ENCODE results near the gene LPO.
A peak's percentile ranks its signal among the peaks of the same experiment; 100 is the strongest.

Gene LPO

GRCh38 chr17:58205936-58206335 is 32.4 kb upstream of the LPO start:
- no CpG with 5 or more reads among the region's 11 CpGs for WGBS (ENCODE audit: insufficient coverage, insufficient read length)
- no peak for DNase-seq (ENCODE audit: low read depth, low spot score)
- no peak overlapping the region for H3K27ac ChIP-seq (ENCODE audit: low read length)
- H3K27me3 ChIP-seq (ENCODE audit: control insufficient read depth, insufficient read depth, low read length), result no peaks in the 10 kb centered on the region
- no peaks in the 10 kb centered on the region for H3K4me1 ChIP-seq (ENCODE audit: control insufficient read depth, insufficient read depth, low read length)
- 0 out of 2 replicates have a peak, but pooled peaks cover 3% of the 10 kb centered on the region for H3K36me3 ChIP-seq (ENCODE audit: control insufficient read depth, insufficient read depth, low read length)
- no peak overlapping the region for H3K4me3 ChIP-seq (ENCODE audit: low read length)
- H3K9me3 ChIP-seq (ENCODE audit: control insufficient read depth, insufficient read depth, low read length), result no peaks in the 10 kb centered on the region

GRCh38 chr17:58207451-58207850 is 30.9 kb upstream of the LPO start:
- DNase-seq (ENCODE audit: low read depth, low spot score), result no peak
- no peak overlapping the region for H3K27ac ChIP-seq (ENCODE audit: low read length)
- H3K36me3 ChIP-seq (ENCODE audit: control insufficient read depth, insufficient read depth, low read length), result 0 out of 2 replicates have a peak, but pooled peaks cover 6% of the 10 kb centered on the region
- no CpG with 5 or more reads among the region's 3 CpGs for WGBS (ENCODE audit: insufficient coverage, insufficient read length)
- no peaks in the 10 kb centered on the region for H3K27me3 ChIP-seq (ENCODE audit: control insufficient read depth, insufficient read depth, low read length)
- H3K4me1 ChIP-seq (ENCODE audit: control insufficient read depth, insufficient read depth, low read length), result no peaks in the 10 kb centered on the region
- H3K9me3 ChIP-seq (ENCODE audit: control insufficient read depth, insufficient read depth, low read length), result no peaks in the 10 kb centered on the region
- no peak overlapping the region for H3K4me3 ChIP-seq (ENCODE audit: low read length)

GRCh38 chr17:58208344-58208743 is 30.0 kb upstream of the LPO start:
- Histone ChIP-seq H3K9me3 (ENCODE audit: control insufficient read depth, insufficient read depth, low read length) (no peaks in the 10 kb centered on the region), H3K4me1 (ENCODE audit: control insufficient read depth, insufficient read depth, low read length) (no peaks in the 10 kb centered on the region), H3K36me3 (ENCODE audit: control insufficient read depth, insufficient read depth, low read length) (0 out of 2 replicates have a peak, but pooled peaks cover 6% of the 10 kb centered on the region), H3K27ac (ENCODE audit: low read length) (no peak overlapping the region), H3K4me3 (ENCODE audit: low read length) (no peak overlapping the region), H3K27me3 (ENCODE audit: control insufficient read depth, insufficient read depth, low read length) (no peaks in the 10 kb centered on the region)
- WGBS (ENCODE audit: insufficient coverage, insufficient read length), result no CpG with 5 or more reads among the region's 5 CpGs
- DNase-seq (ENCODE audit: low read depth, low spot score), result no peak

GRCh38 chr17:58210922-58211321 is 27.5 kb upstream of the LPO start:
- no peaks in the 10 kb centered on the region for H3K9me3 ChIP-seq (ENCODE audit: control insufficient read depth, insufficient read depth, low read length)
- DNase-seq (ENCODE audit: low read depth, low spot score), result no peak
- H3K27me3 ChIP-seq (ENCODE audit: control insufficient read depth, insufficient read depth, low read length), result no peaks in the 10 kb centered on the region
- no CpG with 5 or more reads among the region's 5 CpGs for WGBS (ENCODE audit: insufficient coverage, insufficient read length)
- no peaks in the 10 kb centered on the region for H3K4me1 ChIP-seq (ENCODE audit: control insufficient read depth, insufficient read depth, low read length)
- H3K4me3 ChIP-seq (ENCODE audit: low read length), result no peak overlapping the region
- H3K27ac ChIP-seq (ENCODE audit: low read length), result no peak overlapping the region
- 0 out of 2 replicates have a peak, but pooled peaks cover 6% of the 10 kb centered on the region for H3K36me3 ChIP-seq (ENCODE audit: control insufficient read depth, insufficient read depth, low read length)

- Histone ChIP-seq H3K27ac (ENCODE audit: low read length) (no peak overlapping the region), H3K9me3 (ENCODE audit: control insufficient read depth, insufficient read depth, low read length) (no peaks in the 10 kb centered on the region), H3K36me3 (ENCODE audit: control insufficient read depth, insufficient read depth, low read length) (0 out of 2 replicates have a peak, but pooled peaks cover 3% of the 10 kb centered on the region), H3K4me1 (ENCODE audit: control insufficient read depth, insufficient read depth, low read length) (no peaks in the 10 kb centered on the region; the same call in 1 of the 2 replicates), H3K27me3 (ENCODE audit: control insufficient read depth, insufficient read depth, low read length) (no peaks in the 10 kb centered on the region), H3K4me3 (ENCODE audit: low read length) (no peak overlapping the region)
- no peak for DNase-seq (ENCODE audit: low read depth, low spot score)
These were observed 22.7 kb upstream of the LPO start for GRCh38 chr17:58215685-58216084.

GRCh38 chr17:58217766-58218165 is 20.6 kb upstream of the LPO start:
- no peaks in the 10 kb centered on the region for H3K27me3 ChIP-seq (ENCODE audit: control insufficient read depth, insufficient read depth, low read length)
- H3K9me3 ChIP-seq (ENCODE audit: control insufficient read depth, insufficient read depth, low read length), result no peaks in the 10 kb centered on the region
- no peak overlapping the region for H3K27ac ChIP-seq (ENCODE audit: low read length)
- H3K36me3 ChIP-seq (ENCODE audit: control insufficient read depth, insufficient read depth, low read length), result no peaks in the 10 kb centered on the region
- WGBS (ENCODE audit: insufficient coverage, insufficient read length), result no CpG with 5 or more reads among the region's 3 CpGs
- no peaks in the 10 kb centered on the region; the same call in 1 of the 2 replicates for H3K4me1 ChIP-seq (ENCODE audit: control insufficient read depth, insufficient read depth, low read length)
- DNase-seq (ENCODE audit: low read depth, low spot score), result no peak
- H3K4me3 ChIP-seq (ENCODE audit: low read length), result no peak overlapping the region

GRCh38 chr17:58219007-58219788 is 19.2 kb upstream of the LPO start, which contains the start of gene MKS1:
Gene MKS1 (minus strand): TSS chr17:58219255. CDS start chr17:58219230, 25 bp downstream.
- no peaks in the 10 kb centered on the region for H3K27me3 ChIP-seq (ENCODE audit: control insufficient read depth, insufficient read depth, low read length)
- WGBS (ENCODE audit: insufficient coverage, insufficient read length), result no CpG with 5 or more reads among the region's 56 CpGs

GRCh38 chr17:58219789-58220183 is 18.6 kb upstream of the LPO start:
- Histone ChIP-seq H3K9me3 (ENCODE audit: control insufficient read depth, insufficient read depth, low read length) (no peaks in the 10 kb centered on the region), H3K27ac (ENCODE audit: low read length) (no peak overlapping the region), H3K4me1 (ENCODE audit: control insufficient read depth, insufficient read depth, low read length) (no peaks in the 10 kb centered on the region; the same call in 1 of the 2 replicates), H3K27me3 (ENCODE audit: control insufficient read depth, insufficient read depth, low read length) (no peaks in the 10 kb centered on the region), H3K4me3 (ENCODE audit: low read length) (no peak overlapping the region), H3K36me3 (ENCODE audit: control insufficient read depth, insufficient read depth, low read length) (no peaks in the 10 kb centered on the region)
- WGBS (ENCODE audit: insufficient coverage, insufficient read length), result no CpG with 5 or more reads among the region's 7 CpGs
- DNase-seq (ENCODE audit: low read depth, low spot score), result no peak

More at GRCh38 chr17:58219007-58219788, 19.2 kb upstream of the LPO start, which contains the start of gene MKS1:
- H3K36me3 ChIP-seq (ENCODE audit: control insufficient read depth, insufficient read depth, low read length), result no peaks in the 10 kb centered on the region
- peak within 1 kb of the TSS; percentile 75 for H3K4me3 ChIP-seq (ENCODE audit: low read length)
- H3K9me3 ChIP-seq (ENCODE audit: control insufficient read depth, insufficient read depth, low read length), result no peaks in the 10 kb centered on the region
- DNase-seq (ENCODE audit: low read depth, low spot score), result peak; percentile 87
- H3K27ac ChIP-seq (ENCODE audit: low read length), result no peak within 1 kb of the TSS
- no peaks in the 10 kb centered on the region; the same call in 1 of the 2 replicates for H3K4me1 ChIP-seq (ENCODE audit: control insufficient read depth, insufficient read depth, low read length)

GRCh38 chr17:58224315-58224714 is 14.1 kb upstream of the LPO start:
- Histone ChIP-seq H3K36me3 (ENCODE audit: control insufficient read depth, insufficient read depth, low read length) (no peaks in the 10 kb centered on the region), H3K9me3 (ENCODE audit: control insufficient read depth, insufficient read depth, low read length) (no peaks in the 10 kb centered on the region), H3K4me1 (ENCODE audit: control insufficient read depth, insufficient read depth, low read length) (peaks cover 5% of the 10 kb centered on the region; the same call in 1 of the 2 replicates), H3K27ac (ENCODE audit: low read length) (no peak overlapping the region), H3K27me3 (ENCODE audit: control insufficient read depth, insufficient read depth, low read length) (no peaks in the 10 kb centered on the region), H3K4me3 (ENCODE audit: low read length) (no peak overlapping the region)
- DNase-seq (ENCODE audit: low read depth, low spot score), result no peak
- 100% methylated on average over 1 of the region's 1 CpG for WGBS (ENCODE audit: insufficient coverage, insufficient read length)

GRCh38 chr17:58227733-58228132 is 10.7 kb upstream of the LPO start:
- no CpG with 5 or more reads among the region's 3 CpGs for WGBS (ENCODE audit: insufficient coverage, insufficient read length)
- H3K36me3 ChIP-seq (ENCODE audit: control insufficient read depth, insufficient read depth, low read length), result no peaks in the 10 kb centered on the region

More at GRCh38 chr17:58227733-58228132, 10.7 kb upstream of the LPO start:
- Histone ChIP-seq H3K4me3 (ENCODE audit: low read length) (no peak overlapping the region), H3K9me3 (ENCODE audit: control insufficient read depth, insufficient read depth, low read length) (no peaks in the 10 kb centered on the region), H3K27me3 (ENCODE audit: control insufficient read depth, insufficient read depth, low read length) (no peaks in the 10 kb centered on the region), H3K27ac (ENCODE audit: low read length) (no peak overlapping the region), H3K4me1 (ENCODE audit: control insufficient read depth, insufficient read depth, low read length) (peaks cover 6% of the 10 kb centered on the region; the same call in 1 of the 2 replicates)
- no peak for DNase-seq (ENCODE audit: low read depth, low spot score)
